ENCODE results near the gene KRAS.
"Not testable (repeated sequence)": the region's sequence is repeated elsewhere in the genome, so short reads cannot be mapped to it uniquely, and the experiment has no call there.

The KRAS gene

GRCh38 chr12:25250744-25251730, at the start of gene KRAS:
Gene KRAS, minus strand, starts transcription at chr12:25250929.
- DNase-seq, result peak; percentile 71

DNA sequence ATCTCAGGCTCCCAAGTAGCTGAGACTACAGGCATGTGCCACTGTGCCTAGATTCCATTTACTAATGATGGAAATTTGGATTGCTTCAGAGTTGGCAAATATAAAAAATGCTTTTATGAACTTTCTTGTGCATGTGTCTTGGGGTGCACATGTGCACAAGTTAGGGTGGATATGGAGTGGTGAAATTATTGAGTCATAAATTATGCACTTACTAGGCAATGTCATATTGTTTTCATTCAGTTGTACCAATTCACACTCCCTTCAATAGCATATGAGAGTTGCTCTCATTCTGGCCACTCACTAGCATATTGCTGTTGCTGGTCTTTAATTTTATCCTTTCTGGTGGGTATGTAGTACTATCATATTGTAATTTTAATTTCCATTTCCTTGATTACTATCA, 45.7 kb upstream of the KRAS start:
- DNase-seq, result no peak

DNA sequence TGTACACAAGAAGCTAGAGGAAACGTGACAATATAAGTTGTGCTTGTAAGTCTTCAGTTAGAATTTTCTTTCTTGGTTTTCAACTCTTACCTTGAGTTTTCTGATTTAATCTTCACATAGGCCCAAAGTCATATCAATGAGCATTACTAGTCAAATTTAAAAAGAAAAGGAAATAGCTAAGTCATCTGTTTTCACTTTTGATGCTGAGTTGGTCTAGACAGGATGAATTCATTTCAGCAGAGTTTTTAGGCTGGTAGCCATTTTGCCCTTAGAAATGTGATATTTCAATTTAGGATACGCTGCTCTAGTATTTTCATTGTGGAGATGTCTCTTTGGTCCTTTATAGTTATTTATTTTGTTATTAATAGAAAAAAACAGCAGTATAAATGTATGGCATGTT, 44.6 kb upstream of the KRAS start:
- no peak for DNase-seq

- DNase-seq, result no peak
Observed at GRCh38 chr12:25293653-25294052, 42.9 kb upstream of the KRAS start.

DNA sequence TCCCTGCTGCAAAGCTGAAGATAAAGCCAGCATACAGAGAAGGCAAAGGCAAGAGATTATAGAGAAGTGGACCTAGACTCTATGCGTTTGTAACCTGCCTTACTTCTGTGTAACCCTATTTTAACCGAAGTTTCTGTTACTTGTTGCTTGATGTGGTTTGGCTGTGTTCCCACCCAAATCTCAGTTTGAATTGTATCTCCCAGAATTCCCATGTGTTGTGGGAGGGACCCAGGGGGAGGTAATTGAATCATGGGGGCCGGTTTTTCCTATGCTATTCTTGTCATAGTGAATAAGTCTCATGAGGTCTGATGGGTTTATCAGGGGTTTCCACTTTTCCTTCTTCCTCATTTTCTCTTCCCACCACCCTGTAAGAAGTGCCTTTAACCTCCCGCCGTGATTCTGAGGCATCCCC, 42.1 kb upstream of the KRAS start:
- DNase-seq, result not testable (repeated sequence)

DNA sequence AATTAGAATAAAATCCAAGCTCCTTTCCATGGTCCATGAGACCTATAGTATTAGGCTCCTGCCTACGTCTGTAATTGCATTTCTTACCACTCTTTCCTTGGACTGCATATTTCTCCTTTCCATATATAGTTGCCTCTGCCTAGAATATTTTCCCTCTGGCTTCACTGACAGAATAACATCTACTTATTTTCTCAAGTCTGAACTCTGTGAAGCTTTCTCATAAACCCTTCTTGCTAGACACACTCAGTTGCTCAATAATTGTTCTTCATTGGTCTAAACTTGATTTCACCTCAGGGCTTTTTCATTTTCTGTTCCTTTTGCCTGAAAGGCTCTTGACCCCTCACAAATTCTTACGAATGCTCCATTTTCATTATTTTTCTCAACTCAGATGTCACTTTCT, 36.9 kb upstream of the KRAS start:
- no peak for DNase-seq

GRCh38 chr12:25286837-25287236, 36.1 kb upstream of the KRAS start:
- DNase-seq, result no peak

- no peak for DNase-seq
Observed at GRCh38 chr12:25284024-25284423, 33.3 kb upstream of the KRAS start.

- DNase-seq, result no peak
Observed at GRCh38 chr12:25283006-25283405, 32.3 kb upstream of the KRAS start.

- no peak for DNase-seq
Observed at GRCh38 chr12:25280082-25280481, 29.4 kb upstream of the KRAS start.

DNA sequence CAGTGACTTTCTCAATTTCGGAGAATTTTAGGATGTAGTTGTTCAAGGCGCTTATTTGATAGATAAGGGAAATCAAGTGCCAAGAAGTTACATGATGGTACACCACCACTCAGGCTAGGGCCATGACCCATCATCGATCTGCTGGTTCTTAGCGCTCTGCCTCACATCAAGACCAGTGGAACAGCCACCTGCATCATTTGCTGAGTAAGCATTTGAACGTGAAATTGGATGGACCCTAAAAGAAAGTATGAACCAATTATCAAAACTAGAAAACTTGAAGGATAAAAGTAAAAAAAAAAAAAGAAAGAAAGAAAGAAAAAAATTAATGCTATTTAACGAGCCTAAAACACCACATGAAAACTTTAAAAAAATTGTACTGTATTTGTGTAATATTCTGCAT, 27.5 kb upstream of the KRAS start:
- no peak for DNase-seq

GRCh38 chr12:25276199-25276937, 25.6 kb upstream of the KRAS start:
- no peak for DNase-seq

GRCh38 chr12:25271486-25272098, 20.9 kb upstream of the KRAS start:
- DNase-seq, result no peak

- no peak for DNase-seq
Observed at GRCh38 chr12:25269701-25270100, 19.0 kb upstream of the KRAS start.

- DNase-seq, result no peak
Observed at GRCh38 chr12:25266497-25266896, 15.8 kb upstream of the KRAS start.

DNA sequence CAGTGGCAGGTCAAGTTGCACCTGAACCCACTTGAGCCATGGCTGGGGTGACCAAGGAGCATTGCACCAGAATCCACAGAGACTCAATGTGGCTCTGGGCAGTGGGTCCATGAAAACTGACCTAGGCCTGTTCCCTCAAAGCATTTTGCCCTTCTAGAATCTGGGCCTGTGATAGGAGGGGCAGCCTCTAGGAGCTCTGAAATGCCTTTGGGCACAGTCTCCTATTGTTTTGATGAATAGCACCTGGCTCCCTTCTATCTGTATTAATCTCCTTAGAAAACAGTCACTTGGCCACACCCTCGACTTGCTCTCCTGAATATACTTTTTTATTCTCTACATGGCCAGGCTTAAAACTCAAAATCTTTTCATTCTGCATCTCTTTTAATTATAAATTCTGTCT, 14.1 kb upstream of the KRAS start:
- DNase-seq, result no peak

GRCh38 chr12:25264114-25264513, 13.4 kb upstream of the KRAS start:
- no peak for DNase-seq

- DNase-seq, result no peak
Observed at GRCh38 chr12:25263594-25263993, 12.9 kb upstream of the KRAS start.

- DNase-seq, result no peak
Observed at GRCh38 chr12:25262389-25263074, 11.8 kb upstream of the KRAS start.

- no peak for DNase-seq
Observed at GRCh38 chr12:25257590-25258324, 7.0 kb upstream of the KRAS start.

DNA sequence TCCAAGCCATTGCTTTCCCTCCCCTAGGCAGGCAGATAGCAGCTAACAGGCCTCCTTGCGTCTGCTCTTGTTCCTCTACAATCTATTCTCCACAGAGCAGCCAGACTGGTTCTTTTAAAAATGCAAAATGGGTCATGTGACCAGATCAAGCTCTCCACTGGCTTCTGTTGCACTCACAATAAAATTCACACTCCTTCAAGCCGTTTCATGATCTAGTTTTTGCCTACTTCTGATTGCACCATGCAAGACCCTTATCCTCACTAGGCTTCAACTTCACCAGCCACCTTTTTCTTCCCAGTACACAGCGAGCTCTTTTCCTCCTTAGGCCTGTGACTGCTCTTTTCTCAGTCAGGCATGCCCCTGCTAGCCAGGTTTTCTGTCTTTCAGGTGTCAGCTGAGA, 6.1 kb upstream of the KRAS start:
- DNase-seq, result no peak

- DNase-seq, result no peak
Observed at GRCh38 chr12:25256005-25256404, 5.3 kb upstream of the KRAS start.

All from NCI-H187 treated with DMSO at 0.1 percent for 48 hours (cell line).